Muscle layer of colon (tissue), 2 donors: Measurements from ENCODE around the gene CATSPERE.
"Not testable (repeated sequence)": the region's sequence is repeated elsewhere in the genome, so short reads cannot be mapped to it uniquely, and the experiment has no call there.

ENCODE experiments used
- H3K27ac ChIP-seq: one replicate; pipeline ENCODE4 v1.7.0; 2013; ENCODE audit warnings: low read depth, mild to moderate bottlenecking, low read length, moderate library complexity
- H3K27me3 ChIP-seq, 2 donors: one replicate each; pipeline ENCODE4 v1.7.0; 2013; ENCODE audit warnings: low read length in 2 of 2, mild to moderate bottlenecking in 2 of 2; ENCODE audit not compliant: insufficient read depth in 2 of 2, control insufficient read depth in 1 of 2
- H3K36me3 ChIP-seq: one replicate; pipeline ENCODE4 v1.7.0; 2013; ENCODE audit warnings: mild to moderate bottlenecking, low read length; ENCODE audit not compliant: insufficient read depth
- H3K4me1 ChIP-seq: one replicate; pipeline ENCODE4 v1.7.0; 2013; ENCODE audit warnings: mild to moderate bottlenecking, low read length; ENCODE audit not compliant: insufficient read depth
- H3K4me3 ChIP-seq, 2 donors: one replicate each; pipeline ENCODE4 v1.7.0; 2013; ENCODE audit warnings: low read length in 2 of 2, low read depth in 1 of 2, mild to moderate bottlenecking in 1 of 2, moderate library complexity in 1 of 2
- H3K9ac ChIP-seq: one replicate; pipeline ENCODE4 v1.7.0; 2013; ENCODE audit warnings: low read length
- H3K9me3 ChIP-seq: one replicate; pipeline ENCODE4 v1.7.0; 2013; ENCODE audit warnings: mild to moderate bottlenecking, low read length
- donor health status: abdominal sarcoma.
- donor health status: Adenocarcinoma of cecum.

The CATSPERE gene

GRCh38 chr1:244556263-244556662, 95.2 kb downstream of the CATSPERE start:
- no peaks in the 10 kb centered on the region for H3K4me1 ChIP-seq
- peaks cover 11% of the 10 kb centered on the region for H3K9me3 ChIP-seq
- H3K27me3 ChIP-seq, result no peaks in the 10 kb centered on the region
- no peak overlapping the region for H3K9ac ChIP-seq
- H3K27ac ChIP-seq, result no peak overlapping the region
- no peak overlapping the region for H3K4me3 ChIP-seq
- H3K36me3 ChIP-seq, result no peaks in the 10 kb centered on the region

- H3K9me3 ChIP-seq, result peaks cover 11% of the 10 kb centered on the region
- no peak overlapping the region for H3K9ac ChIP-seq
- no peaks in the 10 kb centered on the region for H3K36me3 ChIP-seq
- H3K4me1 ChIP-seq, result no peaks in the 10 kb centered on the region
- H3K27ac ChIP-seq, result no peak overlapping the region
- H3K27me3 ChIP-seq, result no peaks in the 10 kb centered on the region
- H3K4me3 ChIP-seq, result no peak overlapping the region
Measured at GRCh38 chr1:244557565-244557964, 96.5 kb downstream of the CATSPERE start.

GRCh38 chr1:244559561-244559960, 98.5 kb downstream of the CATSPERE start:
- no peak overlapping the region for H3K27ac ChIP-seq
- peaks cover 11% of the 10 kb centered on the region for H3K9me3 ChIP-seq
- no peak overlapping the region for H3K4me3 ChIP-seq
- no peaks in the 10 kb centered on the region for H3K27me3 ChIP-seq
- no peaks in the 10 kb centered on the region for H3K36me3 ChIP-seq
- no peaks in the 10 kb centered on the region for H3K4me1 ChIP-seq
- no peak overlapping the region for H3K9ac ChIP-seq

- not testable (repeated sequence) for H3K4me3 ChIP-seq, H3K27me3 ChIP-seq, H3K4me1 ChIP-seq, H3K27ac ChIP-seq, H3K36me3 ChIP-seq, H3K9ac ChIP-seq, H3K9me3 ChIP-seq
Measured at GRCh38 chr1:244562877-244563276, 101.8 kb downstream of the CATSPERE start.

GRCh38 chr1:244573768-244574167, 112.7 kb downstream of the CATSPERE start:
- no peaks in the 10 kb centered on the region for H3K4me1 ChIP-seq
- H3K9ac ChIP-seq, result no peak overlapping the region
- peaks cover 12% of the 10 kb centered on the region for H3K9me3 ChIP-seq
- H3K4me3 ChIP-seq, result no peak overlapping the region
- H3K36me3 ChIP-seq, result no peaks in the 10 kb centered on the region
- H3K27ac ChIP-seq, result no peak overlapping the region
- H3K27me3 ChIP-seq, result no peaks in the 10 kb centered on the region

GRCh38 chr1:244576259-244576892, 115.3 kb downstream of the CATSPERE start:
- Histone ChIP-seq H3K4me3 (no peak overlapping the region), H3K36me3 (no peaks in the 10 kb centered on the region), H3K27ac (no peak overlapping the region), H3K27me3 (no peaks in the 10 kb centered on the region), H3K4me1 (no peaks in the 10 kb centered on the region), H3K9ac (no peak overlapping the region), H3K9me3 (peaks cover 12% of the 10 kb centered on the region)

GRCh38 chr1:244578205-244578604, 117.1 kb downstream of the CATSPERE start:
- peaks cover 12% of the 10 kb centered on the region for H3K9me3 ChIP-seq
- not testable (repeated sequence) for H3K36me3 ChIP-seq, H3K27me3 ChIP-seq, H3K27ac ChIP-seq, H3K4me1 ChIP-seq, H3K9ac ChIP-seq, H3K4me3 ChIP-seq

GRCh38 chr1:244583358-244583982, 122.4 kb downstream of the CATSPERE start:
- Histone ChIP-seq H3K36me3 (no peaks in the 10 kb centered on the region), H3K4me1 (no peaks in the 10 kb centered on the region)

GRCh38 chr1:244585867-244586266, 124.8 kb downstream of the CATSPERE start:
- Histone ChIP-seq H3K4me1 (no peaks in the 10 kb centered on the region), H3K4me3 (no peak overlapping the region), H3K9me3 (peaks cover 4% of the 10 kb centered on the region), H3K36me3 (no peaks in the 10 kb centered on the region), H3K27ac (no peak overlapping the region), H3K27me3 (no peaks in the 10 kb centered on the region), H3K9ac (no peak overlapping the region)

More at GRCh38 chr1:244583358-244583982, 122.4 kb downstream of the CATSPERE start:
- Histone ChIP-seq H3K4me3 (no peak overlapping the region), H3K9me3 (no peaks in the 10 kb centered on the region), H3K27ac (no peak overlapping the region), H3K9ac (no peak overlapping the region), H3K27me3 (no peaks in the 10 kb centered on the region)

- H3K36me3 ChIP-seq, result no peaks in the 10 kb centered on the region
- H3K9me3 ChIP-seq, result peaks cover 4% of the 10 kb centered on the region
- no peak overlapping the region for H3K4me3 ChIP-seq
- no peak overlapping the region for H3K27ac ChIP-seq
- no peak overlapping the region for H3K9ac ChIP-seq
- no peaks in the 10 kb centered on the region for H3K4me1 ChIP-seq
- no peaks in the 10 kb centered on the region for H3K27me3 ChIP-seq
Measured at GRCh38 chr1:244590670-244591069, 129.6 kb downstream of the CATSPERE start.

GRCh38 chr1:244598611-244599010, 137.5 kb downstream of the CATSPERE start:
- H3K4me3 ChIP-seq, result no peak overlapping the region
- no peaks in the 10 kb centered on the region for H3K9me3 ChIP-seq
- peaks cover 4% of the 10 kb centered on the region for H3K4me1 ChIP-seq

GRCh38 chr1:244599937-244600350, 138.9 kb downstream of the CATSPERE start:
- no peaks in the 10 kb centered on the region for H3K36me3 ChIP-seq
- no peak overlapping the region for H3K4me3 ChIP-seq
- H3K27ac ChIP-seq, result no peak overlapping the region
- no peak overlapping the region for H3K9ac ChIP-seq
- peaks cover 4% of the 10 kb centered on the region for H3K4me1 ChIP-seq
- no peaks in the 10 kb centered on the region for H3K27me3 ChIP-seq
- H3K9me3 ChIP-seq, result no peaks in the 10 kb centered on the region

More at GRCh38 chr1:244598611-244599010, 137.5 kb downstream of the CATSPERE start:
- H3K27me3 ChIP-seq, result no peaks in the 10 kb centered on the region
- no peak overlapping the region for H3K27ac ChIP-seq
- no peaks in the 10 kb centered on the region for H3K36me3 ChIP-seq
- no peak overlapping the region for H3K9ac ChIP-seq
